BLaER1 treated with 17β-estradiol and CSF1 and Interleukin-3, amounts not matched to agents 10 nM and 100 nM (cell line): ENCODE results near the gene NELL1.

ENCODE experiments used
- H3K27ac ChIP-seq, 11 experiments: shearing (Covaris generic); formaldehyde crosslinking; 2 replicates each; pipeline ENCODE4 v1.8.1; 2022
- H3K27me3 ChIP-seq, 11 experiments: shearing (Covaris generic); formaldehyde crosslinking; 2 replicates each; pipeline ENCODE4 v1.8.1; 2022
- H3K36me3 ChIP-seq, 11 experiments: shearing (Covaris generic); formaldehyde crosslinking; 2 replicates each; pipeline ENCODE4 v1.8.1; 2022
- H3K4me1 ChIP-seq, 10 experiments: shearing (Covaris generic); formaldehyde crosslinking; 2 replicates each; pipeline ENCODE4 v1.8.1; 2022
- H3K4me2 ChIP-seq, 11 experiments: shearing (Covaris generic); formaldehyde crosslinking; 2 replicates each; pipeline ENCODE4 v1.8.1; 2022
- H3K4me3 ChIP-seq, 10 experiments: shearing (Covaris generic); formaldehyde crosslinking; 2 replicates each; pipeline ENCODE4 v1.8.1; 2022
- H3K9ac ChIP-seq, 11 experiments: shearing (Covaris generic); formaldehyde crosslinking; 2 replicates each; pipeline ENCODE4 v1.8.1; 2022
- H3K9me3 ChIP-seq, 11 experiments: shearing (Covaris generic); formaldehyde crosslinking; replicated peaks in 1 of 11; 2 replicates each; pipeline ENCODE4 v1.8.1; 2022
- H4K20me1 ChIP-seq, 11 experiments: shearing (Covaris generic); formaldehyde crosslinking; 2 replicates each; pipeline ENCODE4 v1.8.1; 2022
- Cebpa-rat ChIP-seq, 11 experiments: shearing (Covaris generic); IDR thresholded peaks; 2 replicates each; pipeline ENCODE4 v1.8.1; 2022

Gene NELL1

GRCh38 chr11:21588754-21589153 is 919.4 kb downstream of the NELL1 start:
- no peak overlapping the region for H3K27ac ChIP-seq
- no peak overlapping the region for H3K9ac ChIP-seq
- H3K36me3 ChIP-seq = no peaks in the 10 kb centered on the region
- H3K9me3 ChIP-seq = peaks cover 0 to 1% (median 0%) of the 10 kb centered on the region in 11 experiments; a peak in 1 of 22 replicates
- no peaks in the 10 kb centered on the region for H3K4me1 ChIP-seq
- H3K4me3 ChIP-seq = no peak overlapping the region
- TF ChIP-seq Cebpa-rat (IDR thresholded peaks at IDR 0.05) = no peak
- H3K27me3 ChIP-seq = no peaks in the 10 kb centered on the region
- no peaks in the 10 kb centered on the region for H4K20me1 ChIP-seq
- H3K4me2 ChIP-seq = no peak overlapping the region

- Histone ChIP-seq H3K27me3 (no peaks in the 10 kb centered on the region), H3K9me3 (no peaks in the 10 kb centered on the region), H3K27ac (no peak overlapping the region), H3K9ac (no peak overlapping the region), H3K4me1 (no peaks in the 10 kb centered on the region), H3K4me3 (no peak overlapping the region), H4K20me1 (no peaks in the 10 kb centered on the region), H3K4me2 (no peak overlapping the region), H3K36me3 (no peaks in the 10 kb centered on the region)
- no peak for TF ChIP-seq Cebpa-rat (IDR thresholded peaks at IDR 0.05)
These were observed 933.3 kb downstream of the NELL1 start for GRCh38 chr11:21602699-21603098.

- no peaks in the 10 kb centered on the region for H3K9me3 ChIP-seq
- no peak overlapping the region for H3K27ac ChIP-seq
- no peak overlapping the region for H3K4me2 ChIP-seq
- no peak for TF ChIP-seq Cebpa-rat (IDR thresholded peaks at IDR 0.05)
- H3K36me3 ChIP-seq = no peaks in the 10 kb centered on the region
- no peaks in the 10 kb centered on the region for H4K20me1 ChIP-seq
- H3K27me3 ChIP-seq = no peaks in the 10 kb centered on the region
- H3K4me3 ChIP-seq = no peak overlapping the region
- no peak overlapping the region for H3K9ac ChIP-seq
- no peaks in the 10 kb centered on the region for H3K4me1 ChIP-seq
These were observed 934.5 kb downstream of the NELL1 start for GRCh38 chr11:21603886-21604285.

GRCh38 chr11:21604564-21604963 is 935.2 kb downstream of the NELL1 start:
- Histone ChIP-seq H4K20me1 (no peaks in the 10 kb centered on the region), H3K27ac (no peak overlapping the region), H3K4me3 (no peak overlapping the region), H3K4me1 (no peaks in the 10 kb centered on the region), H3K9ac (no peak overlapping the region), H3K27me3 (no peaks in the 10 kb centered on the region), H3K4me2 (no peak overlapping the region), H3K9me3 (no peaks in the 10 kb centered on the region), H3K36me3 (no peaks in the 10 kb centered on the region)
- no peak for TF ChIP-seq Cebpa-rat (IDR thresholded peaks at IDR 0.05)

GRCh38 chr11:21612326-21612725 is 942.9 kb downstream of the NELL1 start:
- Histone ChIP-seq H3K4me3 (no peak overlapping the region), H3K27ac (no peak overlapping the region), H3K9ac (no peak overlapping the region), H4K20me1 (no peaks in the 10 kb centered on the region), H3K27me3 (no peaks in the 10 kb centered on the region), H3K9me3 (no peaks in the 10 kb centered on the region), H3K4me1 (peaks cover 0 to 16% (median 7%) of the 10 kb centered on the region in 10 experiments; a peak in 7 of 20 replicates), H3K36me3 (no peaks in the 10 kb centered on the region), H3K4me2 (peak overlapping the region in 9 of 11 experiments; percentile 4 to 55 (median 29); a peak in 10 of 22 replicates)
- TF ChIP-seq Cebpa-rat (IDR thresholded peaks at IDR 0.05) = no peak

- Histone ChIP-seq H3K9me3 (no peaks in the 10 kb centered on the region), H4K20me1 (no peaks in the 10 kb centered on the region), H3K4me1 (peaks cover 0 to 16% (median 7%) of the 10 kb centered on the region in 10 experiments; a peak in 7 of 20 replicates), H3K27me3 (no peaks in the 10 kb centered on the region), H3K36me3 (no peaks in the 10 kb centered on the region), H3K4me2 (no peak overlapping the region), H3K9ac (no peak overlapping the region), H3K4me3 (no peak overlapping the region), H3K27ac (no peak overlapping the region)
- TF ChIP-seq Cebpa-rat (IDR thresholded peaks at IDR 0.05) = no peak
These were observed 945.6 kb downstream of the NELL1 start for GRCh38 chr11:21614961-21615360.

GRCh38 chr11:21615955-21616371 is 946.6 kb downstream of the NELL1 start:
- no peak overlapping the region for H3K27ac ChIP-seq

GRCh38 chr11:21622566-21622965 is 953.2 kb downstream of the NELL1 start:
- H3K27me3 ChIP-seq = no peaks in the 10 kb centered on the region
- H3K36me3 ChIP-seq = no peaks in the 10 kb centered on the region
- TF ChIP-seq Cebpa-rat (IDR thresholded peaks at IDR 0.05) = no peak
- H3K27ac ChIP-seq = no peak overlapping the region
- H3K4me2 ChIP-seq = no peak overlapping the region
- H4K20me1 ChIP-seq = no peaks in the 10 kb centered on the region
- peaks cover 0 to 14% (median 9%) of the 10 kb centered on the region in 11 experiments; a peak in 13 of 22 replicates for H3K9me3 ChIP-seq
- peaks cover 22 to 32% (median 26%) of the 10 kb centered on the region in 10 experiments for H3K4me1 ChIP-seq
- no peak overlapping the region for H3K4me3 ChIP-seq
- H3K9ac ChIP-seq = no peak overlapping the region

More at GRCh38 chr11:21615955-21616371, 946.6 kb downstream of the NELL1 start:
- peaks cover 0 to 16% (median 7%) of the 10 kb centered on the region in 10 experiments; a peak in 7 of 20 replicates for H3K4me1 ChIP-seq
- no peak overlapping the region for H3K4me3 ChIP-seq
- no peak overlapping the region for H3K4me2 ChIP-seq
- H3K9ac ChIP-seq = no peak overlapping the region
- no peaks in the 10 kb centered on the region for H3K9me3 ChIP-seq
- TF ChIP-seq Cebpa-rat (IDR thresholded peaks at IDR 0.05) = no peak
- H3K27me3 ChIP-seq = no peaks in the 10 kb centered on the region
- no peaks in the 10 kb centered on the region for H4K20me1 ChIP-seq
- H3K36me3 ChIP-seq = no peaks in the 10 kb centered on the region

GRCh38 chr11:21622995-21623394 is 953.6 kb downstream of the NELL1 start:
- no peak for TF ChIP-seq Cebpa-rat (IDR thresholded peaks at IDR 0.05)
- Histone ChIP-seq H3K4me3 (no peak overlapping the region), H3K9me3 (peaks cover 0 to 15% (median 10%) of the 10 kb centered on the region in 11 experiments; a peak in 13 of 22 replicates), H3K9ac (no peak overlapping the region), H4K20me1 (no peaks in the 10 kb centered on the region), H3K4me2 (no peak overlapping the region), H3K27me3 (no peaks in the 10 kb centered on the region), H3K27ac (no peak overlapping the region), H3K36me3 (no peaks in the 10 kb centered on the region), H3K4me1 (peaks cover 22 to 34% (median 26%) of the 10 kb centered on the region in 10 experiments)
